ENCODE data around the gene SPTBN1.

The SPTBN1 gene

GRCh38 chr2:54424555-54425163 lies 31.5 kb upstream of the SPTBN1 start:
- H3K27ac Mint-ChIP-seq: no peak overlapping the region
- no peak for ATAC-seq (replicated peaks)
- peaks cover 0 to 3% of the 10 kb centered on the region in 2 donors for H3K36me3 Mint-ChIP-seq
- peaks cover 16 to 28% of the 10 kb centered on the region in 2 donors for H3K27me3 Mint-ChIP-seq
- no peak for DNase-seq
- H3K9me3 Mint-ChIP-seq: peaks cover 0 to 3% of the 10 kb centered on the region in 2 donors
- peaks cover 1 to 3% of the 10 kb centered on the region in 2 donors for H3K4me1 Mint-ChIP-seq
- H3K4me3 Mint-ChIP-seq: no peak overlapping the region

GRCh38 chr2:54428108-54428831 lies 27.9 kb upstream of the SPTBN1 start:
- DNase-seq (no peak), ATAC-seq (replicated peaks) (no peak)
- no peaks in the 10 kb centered on the region for H3K36me3 Mint-ChIP-seq
- H3K4me3 Mint-ChIP-seq: no peak overlapping the region
- H3K9me3 Mint-ChIP-seq: no peaks in the 10 kb centered on the region
- no peak overlapping the region for H3K27ac Mint-ChIP-seq
- H3K27me3 Mint-ChIP-seq: peaks cover 7 to 10% of the 10 kb centered on the region in 2 donors
- peaks cover 7 to 9% of the 10 kb centered on the region in 2 donors for H3K4me1 Mint-ChIP-seq

- Mint-ChIP-seq H3K36me3 (no peaks in the 10 kb centered on the region), H3K4me3 (no peak overlapping the region), H3K9me3 (no peaks in the 10 kb centered on the region), H3K27ac (no peak overlapping the region), H3K27me3 (peaks cover 7 to 10% of the 10 kb centered on the region in 2 donors), H3K4me1 (peaks cover 7 to 9% of the 10 kb centered on the region in 2 donors)
- ATAC-seq (replicated peaks) (no peak), DNase-seq (no peak)
These were observed 27.1 kb upstream of the SPTBN1 start for GRCh38 chr2:54429054-54429453.

DNA sequence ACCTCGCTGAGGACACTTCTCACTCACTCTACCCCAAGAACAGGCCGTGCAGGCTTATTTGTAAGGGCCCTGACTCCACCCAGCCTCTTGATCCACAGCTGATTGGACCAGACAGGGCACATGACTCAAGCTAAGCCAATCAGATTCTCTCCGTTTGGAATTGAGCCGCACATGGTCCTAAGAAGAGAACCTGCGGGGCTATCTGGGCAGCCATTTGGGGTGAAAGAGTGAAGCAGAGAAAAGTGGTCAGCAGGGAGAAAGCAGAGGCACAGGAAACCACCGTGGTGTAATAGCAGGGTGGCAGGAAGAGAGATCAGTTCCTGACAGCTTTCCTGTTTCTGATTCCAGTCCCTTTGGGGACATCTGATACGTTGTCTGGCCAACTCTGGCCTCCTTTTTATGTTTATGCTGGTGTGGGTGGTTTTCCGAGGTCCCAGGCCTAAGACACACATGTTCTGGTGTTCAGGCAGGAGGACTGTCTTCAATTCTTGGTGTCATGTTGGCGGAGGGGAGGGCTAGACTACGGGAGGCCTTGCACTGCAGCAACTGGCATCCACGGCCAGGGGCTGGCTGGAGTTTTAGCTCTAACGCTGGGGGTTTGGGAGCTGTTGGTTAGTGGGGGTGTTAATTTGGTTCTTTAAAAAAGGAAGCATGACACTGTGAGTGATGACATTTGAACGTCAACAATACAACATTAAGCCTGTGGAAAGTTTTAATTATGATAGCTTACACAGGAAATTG lies 26.1 kb upstream of the SPTBN1 start:
- Mint-ChIP-seq H3K27ac (peak overlapping the region; percentile 44), H3K4me3 (peak overlapping the region in 1 of 2 donors; percentile 3), H3K9me3 (no peaks in the 10 kb centered on the region), H3K4me1 (peaks cover 7 to 9% of the 10 kb centered on the region in 2 donors), H3K36me3 (no peaks in the 10 kb centered on the region), H3K27me3 (peaks cover 7 to 10% of the 10 kb centered on the region in 2 donors)
- peak; percentile 58 to 70 for ATAC-seq (replicated peaks)
- DNase-seq: no peak

- Mint-ChIP-seq H3K27me3 (peaks cover 7 to 10% of the 10 kb centered on the region in 2 donors), H3K9me3 (no peaks in the 10 kb centered on the region), H3K27ac (no peak overlapping the region), H3K4me1 (peaks cover 7 to 9% of the 10 kb centered on the region in 2 donors), H3K4me3 (no peak overlapping the region), H3K36me3 (no peaks in the 10 kb centered on the region)
- no peak for ATAC-seq (replicated peaks)
- no peak for DNase-seq
These were observed 25.5 kb upstream of the SPTBN1 start for GRCh38 chr2:54430649-54431048.

DNA sequence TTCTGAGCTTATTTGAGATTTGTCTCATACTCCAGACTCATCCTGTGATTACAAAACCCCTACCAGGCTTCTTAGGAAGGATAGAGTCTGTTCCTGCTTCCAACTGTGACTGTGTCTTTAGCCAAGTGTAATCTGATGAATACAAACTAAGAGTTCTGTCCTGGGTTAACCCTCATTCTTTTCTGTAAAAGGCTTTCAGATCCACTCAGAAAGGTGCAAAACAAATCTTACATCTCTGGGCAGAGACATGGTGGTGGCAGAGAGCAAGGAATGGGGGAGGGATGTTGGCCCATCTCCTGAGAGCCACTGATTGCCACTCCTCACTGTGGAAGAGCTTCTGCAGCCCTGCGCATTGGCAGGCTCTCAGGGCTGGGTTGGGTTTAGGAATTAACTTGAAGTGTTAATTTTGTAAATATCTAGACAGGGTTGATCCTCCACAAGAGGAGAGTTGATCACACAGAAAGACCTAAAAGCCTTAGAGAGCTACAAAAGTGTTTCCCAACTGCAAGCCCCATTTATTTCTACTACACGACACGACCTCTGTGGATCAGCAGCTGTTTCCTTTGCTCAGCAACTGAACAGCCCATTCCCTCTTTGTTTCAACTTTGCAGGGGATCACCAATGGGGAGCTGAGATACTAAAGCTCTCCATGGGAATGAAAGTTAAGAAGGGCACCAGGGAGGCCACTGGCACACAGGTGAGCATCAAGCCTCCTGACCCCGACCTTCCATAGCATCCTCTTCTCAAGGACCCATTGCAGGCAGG lies 23.7 kb upstream of the SPTBN1 start:
- Mint-ChIP-seq H3K27me3 (peaks cover 7 to 10% of the 10 kb centered on the region in 2 donors), H3K9me3 (no peaks in the 10 kb centered on the region), H3K4me1 (peaks cover 7 to 9% of the 10 kb centered on the region in 2 donors), H3K4me3 (no peak overlapping the region), H3K27ac (no peak overlapping the region), H3K36me3 (no peaks in the 10 kb centered on the region)
- no peak for DNase-seq
- ATAC-seq (replicated peaks): no peak

GRCh38 chr2:54434229-54434628 lies 21.9 kb upstream of the SPTBN1 start:
- no peaks in the 10 kb centered on the region for H3K36me3 Mint-ChIP-seq
- no peak overlapping the region for H3K4me3 Mint-ChIP-seq
- ATAC-seq (replicated peaks) (no peak), DNase-seq (no peak)
- no peaks in the 10 kb centered on the region for H3K9me3 Mint-ChIP-seq
- H3K27me3 Mint-ChIP-seq: peaks cover 7 to 10% of the 10 kb centered on the region in 2 donors
- no peak overlapping the region for H3K27ac Mint-ChIP-seq
- H3K4me1 Mint-ChIP-seq: peaks cover 7 to 9% of the 10 kb centered on the region in 2 donors

DNA sequence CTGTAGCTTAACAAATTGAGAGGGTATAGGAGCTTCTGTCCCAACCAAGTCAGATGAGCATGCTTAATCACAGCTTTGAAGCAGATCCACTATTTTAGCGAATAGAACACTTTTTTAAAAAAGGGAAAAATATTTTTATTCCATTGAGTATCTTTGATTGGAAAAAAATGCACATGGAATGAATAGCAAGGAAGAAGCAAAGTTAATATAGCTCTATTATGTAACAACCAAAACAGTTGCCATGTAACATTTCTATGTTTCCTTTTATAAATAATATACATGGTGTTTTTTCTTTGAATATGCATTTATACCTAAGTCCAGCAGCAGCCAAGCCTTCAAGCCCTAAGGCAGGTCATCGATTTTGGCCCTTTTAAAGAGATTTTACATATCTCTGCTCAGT lies 21.4 kb upstream of the SPTBN1 start:
- ATAC-seq (replicated peaks): no peak
- DNase-seq: no peak
- Mint-ChIP-seq H3K36me3 (no peaks in the 10 kb centered on the region), H3K9me3 (no peaks in the 10 kb centered on the region), H3K27ac (no peak overlapping the region), H3K27me3 (peaks cover 6 to 7% of the 10 kb centered on the region in 2 donors), H3K4me3 (no peak overlapping the region), H3K4me1 (peaks cover 7 to 8% of the 10 kb centered on the region in 2 donors)

DNA sequence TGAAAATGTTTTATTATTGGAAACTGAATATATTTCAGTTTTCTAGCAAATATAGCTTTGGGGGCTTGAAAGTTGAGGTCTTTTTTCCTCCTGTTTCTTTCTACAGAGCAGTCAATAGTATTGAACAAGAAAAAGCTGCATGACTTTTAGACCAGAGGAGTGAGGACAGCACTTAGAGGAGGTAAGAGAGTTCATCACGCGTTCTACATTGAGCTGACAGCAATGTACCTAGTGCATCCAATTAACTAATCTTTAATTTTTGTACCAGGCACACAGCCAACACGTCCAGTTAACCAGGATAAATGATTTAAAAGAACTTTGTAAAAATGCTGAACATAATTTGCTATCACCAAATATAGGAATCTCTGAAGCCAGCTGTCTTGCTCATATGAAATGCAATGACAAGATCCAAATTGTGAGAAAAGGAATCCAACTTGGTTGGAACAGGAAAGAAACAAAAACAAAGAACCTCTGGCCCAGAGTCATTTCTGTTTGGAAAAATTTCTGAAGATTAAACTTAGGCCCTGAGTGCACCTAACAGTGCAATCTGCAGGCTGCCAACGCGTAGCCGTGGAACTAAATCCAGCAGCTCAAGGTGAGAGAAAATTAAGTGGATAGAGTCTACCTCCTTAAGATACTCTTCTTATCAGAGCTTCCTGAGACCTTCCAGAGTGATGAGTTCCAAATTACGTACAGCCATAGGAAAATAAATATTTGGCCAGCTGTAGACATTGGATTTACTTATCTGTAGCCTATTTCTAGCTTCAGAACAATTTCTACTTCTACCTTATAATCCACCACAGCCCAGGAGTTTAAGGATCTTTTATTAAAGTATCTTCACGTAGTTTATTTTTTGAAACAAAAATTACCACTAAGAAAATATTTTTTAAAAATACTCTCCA lies 20.6 kb upstream of the SPTBN1 start:
- Mint-ChIP-seq H3K4me3 (no peak overlapping the region), H3K9me3 (no peaks in the 10 kb centered on the region), H3K27ac (no peak overlapping the region), H3K36me3 (no peaks in the 10 kb centered on the region), H3K4me1 (no peaks in the 10 kb centered on the region), H3K27me3 (no peaks in the 10 kb centered on the region)
- DNase-seq (no peak), ATAC-seq (replicated peaks) (no peak)

DNA sequence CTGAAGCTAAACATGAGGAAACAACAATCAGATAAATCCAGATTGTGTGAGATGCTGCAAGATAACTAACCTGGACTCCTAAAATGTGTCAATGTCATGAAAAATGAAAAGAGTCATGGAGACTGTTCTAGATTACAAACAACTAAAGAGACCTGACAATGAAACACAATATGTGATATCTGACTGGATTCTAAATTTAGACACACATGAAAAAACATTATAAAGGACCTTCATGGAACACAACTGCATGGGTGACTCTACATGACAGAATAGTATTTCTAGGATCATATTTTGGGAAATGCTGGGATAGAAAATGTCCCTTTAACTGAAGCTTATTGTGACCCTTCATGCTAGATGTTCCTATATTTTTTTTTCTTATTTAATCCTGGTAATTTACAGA lies 18.5 kb upstream of the SPTBN1 start:
- Mint-ChIP-seq H3K36me3 (no peaks in the 10 kb centered on the region), H3K4me1 (no peaks in the 10 kb centered on the region), H3K27me3 (no peaks in the 10 kb centered on the region), H3K27ac (no peak overlapping the region), H3K4me3 (no peak overlapping the region), H3K9me3 (no peaks in the 10 kb centered on the region)
- DNase-seq (no peak), ATAC-seq (replicated peaks) (no peak)

DNA sequence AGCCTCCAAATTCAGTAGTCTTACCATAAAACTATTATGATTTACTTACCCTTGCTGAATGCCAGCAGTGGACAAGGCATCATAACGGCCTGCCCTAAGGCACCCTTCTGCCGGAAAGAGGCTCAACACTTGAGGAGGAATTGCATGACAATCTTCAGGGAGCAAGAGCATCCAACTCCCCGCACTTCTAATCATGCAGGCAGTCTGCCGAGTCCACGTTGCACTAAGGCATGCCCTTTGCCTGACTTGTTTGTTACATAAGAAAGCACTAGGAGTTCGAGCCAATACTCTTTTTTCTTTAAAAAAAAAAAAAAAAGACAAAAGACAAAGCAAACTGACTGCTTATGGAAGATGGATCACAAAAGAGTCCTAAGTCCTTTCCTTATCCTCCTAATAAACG lies 17.9 kb upstream of the SPTBN1 start:
- Mint-ChIP-seq H3K4me3 (no peak overlapping the region), H3K27ac (no peak overlapping the region)

DNA sequence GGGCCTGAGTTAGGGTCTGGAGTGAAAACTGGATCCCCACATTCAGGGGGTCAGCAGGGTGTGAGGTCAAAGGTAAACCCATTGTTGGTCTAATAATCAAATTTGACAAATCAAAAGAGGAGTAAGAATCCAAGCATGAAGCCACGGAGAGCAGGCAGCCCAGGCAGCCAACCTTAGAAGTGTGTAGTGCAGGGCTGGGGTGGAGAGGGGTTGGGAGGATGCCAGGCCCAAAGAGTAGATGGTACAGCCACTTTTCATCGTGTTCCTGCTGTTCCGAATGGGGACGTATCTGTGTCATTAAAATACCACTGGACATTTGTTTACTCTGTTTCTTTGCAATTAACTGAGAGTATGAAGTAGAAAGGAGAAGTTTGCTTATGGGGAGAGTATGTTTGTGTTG lies 16.5 kb upstream of the SPTBN1 start:
- DNase-seq: no peak
- Mint-ChIP-seq H3K27me3 (no peaks in the 10 kb centered on the region), H3K36me3 (no peaks in the 10 kb centered on the region), H3K9me3 (no peaks in the 10 kb centered on the region), H3K4me1 (no peaks in the 10 kb centered on the region), H3K27ac (no peak overlapping the region), H3K4me3 (no peak overlapping the region)
- ATAC-seq (replicated peaks): no peak

More for the DNA sequence above, 17.9 kb upstream of the SPTBN1 start:
- Mint-ChIP-seq H3K4me1 (no peaks in the 10 kb centered on the region), H3K27me3 (no peaks in the 10 kb centered on the region), H3K36me3 (no peaks in the 10 kb centered on the region), H3K9me3 (no peaks in the 10 kb centered on the region)
- ATAC-seq (replicated peaks): no peak
- DNase-seq: no peak

DNA sequence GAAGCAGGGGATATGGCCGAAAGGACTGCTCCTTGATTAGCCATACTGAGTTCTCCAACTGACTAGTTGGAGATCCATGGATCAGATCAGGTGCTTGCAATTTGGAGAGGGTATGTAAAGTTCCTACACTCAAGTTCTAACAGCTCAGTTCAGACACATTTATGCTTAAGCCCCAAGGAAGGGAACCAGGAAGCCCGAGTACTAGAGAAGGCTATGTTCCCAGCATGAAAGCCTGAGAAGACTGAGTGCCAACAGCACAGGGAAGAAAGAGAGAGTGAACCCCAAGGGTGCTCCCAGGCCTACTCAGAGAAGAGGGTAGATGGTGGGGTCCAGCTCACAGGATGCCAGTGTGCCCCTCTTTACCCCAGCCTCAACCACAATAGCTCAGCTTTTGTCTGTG lies 16.1 kb upstream of the SPTBN1 start:
- Mint-ChIP-seq H3K36me3 (no peaks in the 10 kb centered on the region), H3K4me1 (no peaks in the 10 kb centered on the region), H3K9me3 (no peaks in the 10 kb centered on the region), H3K27ac (peak overlapping the region; percentile 44), H3K4me3 (no peak overlapping the region), H3K27me3 (no peaks in the 10 kb centered on the region)
- ATAC-seq (replicated peaks): no peak
- no peak for DNase-seq

Data from stimulated activated naive B cell treated with anti-CD40 and anti-IgM and Interleukin-4, amounts not matched to agents 10 μg/mL and 1 μg/mL and 100 μg/mL, for 72 hours (primary cell).